ENCODE results near the gene NFE2L1. TPM values are rescaled to one million over a fixed set of nuclear protein-coding genes. Genes with fewer than 3 reads are reported as not detected.

NFE2L1 gene
- total RNA-seq, 1 donor from 2014 or later: 250 TPM

DNA sequence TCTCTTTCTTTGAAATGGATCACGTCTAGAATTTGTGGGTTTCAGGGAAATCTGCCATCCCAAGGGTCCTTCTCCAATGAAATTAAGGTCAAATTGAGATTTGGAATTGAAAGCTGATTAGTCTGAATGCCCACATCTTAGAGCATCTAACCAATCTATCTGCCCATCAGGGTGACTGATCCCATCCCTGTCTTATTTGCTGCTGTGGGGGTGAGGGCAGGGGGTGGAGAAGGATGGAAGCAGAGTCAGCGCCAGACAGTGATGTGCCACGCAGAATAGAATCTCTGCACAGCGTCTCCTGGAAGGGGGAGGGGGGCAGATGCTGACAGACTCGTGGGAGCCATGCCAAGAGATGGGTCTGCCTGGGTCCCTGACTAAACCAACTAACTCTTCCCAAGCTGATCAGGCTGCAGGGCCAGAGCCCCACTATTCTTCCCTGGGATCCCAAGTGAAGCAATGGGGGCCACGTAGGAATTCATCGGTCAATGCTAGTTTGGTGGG lies 45.2 kb upstream of the NFE2L1 start:
- no peak overlapping the region for H3K4me3 Mint-ChIP-seq (ENCODE audit: unreplicated experiment)
- TF ChIP-seq, protein P1, sequence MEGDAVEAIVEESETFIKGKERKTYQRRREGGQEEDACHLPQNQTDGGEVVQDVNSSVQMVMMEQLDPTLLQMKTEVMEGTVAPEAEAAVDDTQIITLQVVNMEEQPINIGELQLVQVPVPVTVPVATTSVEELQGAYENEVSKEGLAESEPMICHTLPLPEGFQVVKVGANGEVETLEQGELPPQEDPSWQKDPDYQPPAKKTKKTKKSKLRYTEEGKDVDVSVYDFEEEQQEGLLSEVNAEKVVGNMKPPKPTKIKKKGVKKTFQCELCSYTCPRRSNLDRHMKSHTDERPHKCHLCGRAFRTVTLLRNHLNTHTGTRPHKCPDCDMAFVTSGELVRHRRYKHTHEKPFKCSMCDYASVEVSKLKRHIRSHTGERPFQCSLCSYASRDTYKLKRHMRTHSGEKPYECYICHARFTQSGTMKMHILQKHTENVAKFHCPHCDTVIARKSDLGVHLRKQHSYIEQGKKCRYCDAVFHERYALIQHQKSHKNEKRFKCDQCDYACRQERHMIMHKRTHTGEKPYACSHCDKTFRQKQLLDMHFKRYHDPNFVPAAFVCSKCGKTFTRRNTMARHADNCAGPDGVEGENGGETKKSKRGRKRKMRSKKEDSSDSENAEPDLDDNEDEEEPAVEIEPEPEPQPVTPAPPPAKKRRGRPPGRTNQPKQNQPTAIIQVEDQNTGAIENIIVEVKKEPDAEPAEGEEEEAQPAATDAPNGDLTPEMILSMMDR (IDR thresholded peaks at IDR 0.05): no peak
- no peaks in the 10 kb centered on the region for H3K9me3 Mint-ChIP-seq (ENCODE audit: unreplicated experiment)
- H3K27me3 Mint-ChIP-seq (ENCODE audit: unreplicated experiment): peaks cover 3% of the 10 kb centered on the region
- peak overlapping the region; percentile 94 for H3K27ac Mint-ChIP-seq (ENCODE audit: unreplicated experiment)
- no peak for DNase-seq (ENCODE audit: extremely low spot score, unreplicated experiment)
- H3K36me3 Mint-ChIP-seq (ENCODE audit: unreplicated experiment): no peaks in the 10 kb centered on the region
- peaks cover 22% of the 10 kb centered on the region for H3K4me1 Mint-ChIP-seq (ENCODE audit: unreplicated experiment)

DNA sequence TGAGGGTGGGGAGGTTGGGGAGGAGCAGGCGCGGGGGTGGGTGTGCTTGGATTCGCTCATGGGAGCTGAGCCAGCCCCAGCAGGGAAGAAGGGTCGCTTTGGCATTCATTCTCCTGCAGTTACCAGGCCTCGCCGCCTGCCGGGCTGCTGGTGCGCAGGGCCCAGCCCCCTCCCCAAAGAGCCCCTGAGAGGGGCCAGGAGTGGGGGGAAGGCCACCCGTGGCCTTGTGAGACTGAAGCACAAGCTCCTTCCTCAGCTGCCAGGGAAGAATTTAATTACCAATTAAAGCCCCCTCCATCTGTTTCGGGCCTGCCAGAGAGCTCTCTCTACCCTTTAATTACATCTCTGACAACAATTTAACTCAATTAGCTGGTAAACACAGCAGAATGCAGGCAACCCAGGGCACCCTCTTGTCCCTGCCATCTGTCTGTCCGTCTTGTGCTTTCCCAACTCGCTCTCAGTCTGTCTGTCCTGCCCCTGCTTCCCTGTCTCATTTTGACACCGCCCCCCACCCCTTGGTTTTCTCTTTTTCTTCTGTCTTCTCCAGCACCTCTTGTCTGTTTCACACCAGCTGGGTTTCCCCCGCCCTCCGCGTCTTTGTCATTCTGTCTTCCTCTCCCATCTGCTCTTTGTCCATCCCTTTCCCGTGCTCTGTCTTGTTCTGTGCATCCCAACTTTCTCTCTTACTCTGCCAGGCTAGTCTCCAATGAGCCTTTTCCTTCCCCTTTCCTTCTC lies 44.6 kb upstream of the NFE2L1 start:
- TF ChIP-seq, protein P1 (IDR thresholded peaks at IDR 0.05): no peak
- Mint-ChIP-seq H3K4me1 (ENCODE audit: unreplicated experiment) (peaks cover 22% of the 10 kb centered on the region), H3K27ac (ENCODE audit: unreplicated experiment) (peak overlapping the region; percentile 94), H3K9me3 (ENCODE audit: unreplicated experiment) (no peaks in the 10 kb centered on the region), H3K36me3 (ENCODE audit: unreplicated experiment) (no peaks in the 10 kb centered on the region), H3K4me3 (ENCODE audit: unreplicated experiment) (no peak overlapping the region), H3K27me3 (ENCODE audit: unreplicated experiment) (peaks cover 7% of the 10 kb centered on the region)
- DNase-seq (ENCODE audit: extremely low spot score, unreplicated experiment): no peak

DNA sequence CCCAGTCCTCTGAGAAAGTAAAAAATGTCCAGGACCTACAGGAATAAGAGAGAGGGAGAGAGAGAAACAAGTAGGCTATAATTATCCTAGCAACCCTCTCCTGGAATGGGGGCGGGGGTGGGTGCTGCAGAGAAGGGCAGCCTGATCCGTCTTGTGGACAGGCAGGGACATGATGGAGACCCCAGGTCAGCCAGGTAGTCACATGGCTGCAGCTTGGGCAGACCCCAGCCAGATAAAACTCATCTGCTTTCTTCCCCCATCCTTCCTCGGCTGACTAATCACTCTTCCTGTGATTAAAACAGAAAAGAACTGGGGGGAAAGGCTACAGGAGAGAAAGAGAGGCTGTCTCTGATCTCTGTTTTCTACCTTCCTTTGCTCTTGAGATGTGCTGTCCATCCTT lies 43.2 kb upstream of the NFE2L1 start:
- peaks cover 13% of the 10 kb centered on the region for H3K27me3 Mint-ChIP-seq (ENCODE audit: unreplicated experiment)
- H3K4me3 Mint-ChIP-seq (ENCODE audit: unreplicated experiment): no peak overlapping the region
- no peaks in the 10 kb centered on the region for H3K9me3 Mint-ChIP-seq (ENCODE audit: unreplicated experiment)
- no peak overlapping the region for H3K27ac Mint-ChIP-seq (ENCODE audit: unreplicated experiment)
- H3K4me1 Mint-ChIP-seq (ENCODE audit: unreplicated experiment): peaks cover 22% of the 10 kb centered on the region
- TF ChIP-seq, protein P1 (IDR thresholded peaks at IDR 0.05): no peak
- no peaks in the 10 kb centered on the region for H3K36me3 Mint-ChIP-seq (ENCODE audit: unreplicated experiment)
- no peak for DNase-seq (ENCODE audit: extremely low spot score, unreplicated experiment)

DNA sequence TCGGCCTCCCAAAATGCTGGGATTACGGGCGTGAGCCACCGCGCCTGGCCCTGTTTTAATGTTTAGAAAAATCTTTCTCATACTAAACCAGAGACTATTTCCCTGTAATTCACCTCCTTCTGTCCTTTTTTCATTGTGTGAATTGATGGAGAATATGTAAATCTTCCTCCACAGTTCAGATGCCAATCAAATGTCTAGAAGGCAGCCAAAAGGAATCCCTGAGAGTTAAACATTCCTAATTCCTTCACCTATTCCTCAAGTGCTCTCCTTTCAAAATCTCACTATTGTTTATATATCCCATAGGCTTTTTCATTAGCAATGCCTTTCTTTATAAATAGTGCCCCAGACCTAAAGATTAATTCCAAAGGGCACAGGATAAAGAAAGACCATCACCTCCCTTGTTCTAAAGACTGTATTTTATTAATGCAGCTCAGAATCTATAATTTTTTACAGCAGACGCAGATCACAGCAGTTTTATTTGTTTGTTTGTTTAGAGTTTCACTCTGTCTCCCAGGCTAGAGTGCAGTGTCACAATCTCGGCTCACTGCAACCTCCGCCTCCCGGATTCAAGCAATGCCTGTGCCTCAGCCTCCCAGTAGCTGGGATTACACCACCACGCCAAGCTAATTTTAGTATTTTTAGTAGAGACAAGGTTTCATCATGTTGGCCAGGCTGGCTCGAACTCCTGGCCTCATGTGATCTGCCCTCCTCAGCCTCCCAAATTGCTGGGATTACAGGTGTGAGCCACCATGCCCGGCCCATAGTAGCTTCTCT lies 41.0 kb upstream of the NFE2L1 start:
- no peaks in the 10 kb centered on the region for H3K9me3 Mint-ChIP-seq (ENCODE audit: unreplicated experiment)
- TF ChIP-seq, protein P1 (IDR thresholded peaks at IDR 0.05): no peak
- H3K4me1 Mint-ChIP-seq (ENCODE audit: unreplicated experiment): peaks cover 28% of the 10 kb centered on the region
- H3K36me3 Mint-ChIP-seq (ENCODE audit: unreplicated experiment): no peaks in the 10 kb centered on the region
- H3K27ac Mint-ChIP-seq (ENCODE audit: unreplicated experiment): no peak overlapping the region
- H3K27me3 Mint-ChIP-seq (ENCODE audit: unreplicated experiment): peaks cover 16% of the 10 kb centered on the region
- no peak for DNase-seq (ENCODE audit: extremely low spot score, unreplicated experiment)
- H3K4me3 Mint-ChIP-seq (ENCODE audit: unreplicated experiment): no peak overlapping the region

DNA sequence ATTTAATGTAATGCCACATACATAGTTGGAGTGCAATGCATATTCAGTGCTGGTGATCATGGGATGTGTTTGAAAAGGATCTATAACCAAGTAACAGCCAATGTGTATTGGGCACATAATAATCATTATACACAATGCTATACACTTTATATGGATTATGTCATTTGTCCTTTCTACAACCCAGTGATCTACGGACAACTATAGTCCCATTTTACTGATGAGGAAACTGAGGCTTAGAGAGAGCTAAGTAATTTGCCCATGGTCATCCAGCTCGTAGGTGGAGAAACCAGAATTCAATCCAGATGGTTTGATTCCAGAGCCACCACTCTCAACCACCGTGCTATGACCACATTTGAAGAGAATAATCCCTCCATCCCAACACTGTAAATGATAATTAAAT lies 38.0 kb upstream of the NFE2L1 start:
- Mint-ChIP-seq H3K27me3 (ENCODE audit: unreplicated experiment) (peaks cover 23% of the 10 kb centered on the region), H3K4me3 (ENCODE audit: unreplicated experiment) (no peak overlapping the region), H3K27ac (ENCODE audit: unreplicated experiment) (no peak overlapping the region), H3K4me1 (ENCODE audit: unreplicated experiment) (peaks cover 14% of the 10 kb centered on the region), H3K36me3 (ENCODE audit: unreplicated experiment) (no peaks in the 10 kb centered on the region), H3K9me3 (ENCODE audit: unreplicated experiment) (no peaks in the 10 kb centered on the region)
- TF ChIP-seq, protein P1 (IDR thresholded peaks at IDR 0.05): no peak
- DNase-seq (ENCODE audit: extremely low spot score, unreplicated experiment): no peak

Data from osteocyte (in vitro differentiated cells).